K562 (cell line): Measurements from ENCODE around the gene SSR2. TPM values are rescaled to one million over a fixed set of nuclear protein-coding genes. Genes with fewer than 3 reads are reported as not detected.

Source experiments
- ATAC-seq: fragments of 200-7000 bp; cut with Tn5 transposase; 3 replicates; pipeline ENCODE4 v1.9.1; 2020; ENCODE audit warnings: moderate library complexity
- BruUV-seq: library from RNA; stranded (reverse); fragments of 400-500 nt; replicated peaks from 2 replicates; lab custom pipeline; 2021; lab: Mats Ljungman, UMichigan
- CTCF ChIA-PET: fragments of 300-600 bp; formaldehyde crosslinking; extraction: SDS; loops from one replicate; lab custom pipeline; 2021; ENCODE audit warnings: low intra/inter-chr PET ratio; lab: Yijun Ruan, JAX
- POLR2A ChIA-PET: fragments of 300-600, 350-650 bp; sonication (Branson Sonifier 250); formaldehyde crosslinking; extraction: SDS; loops from one replicate; lab custom pipeline; 2021; ENCODE audit warnings: antibody characterized with exemption, inconsistent platforms; lab: Yijun Ruan, JAX
- DNase-seq, 4 experiments: peaks; one replicate each; pipeline versions ENCODE4 v3.0.0 to v3.0.0-alpha.2; 2011 to 2018; ENCODE audit warnings: low spot score in 3 of 4, mixed read lengths in 3 of 4; ENCODE audit errors: extremely low read depth in 1 of 4
- FAIRE-seq: peaks from 2 replicates; lab custom pipeline; 2011; peaks lifted over from hg19 to GRCh38; lab: Jason Lieb, UNC
- H2AFZ ChIP-seq: 2 replicates; pipeline ENCODE4 v1.6.0; 2011; ENCODE audit warnings: low read depth, low read length, control low read depth, inconsistent platforms
- H3K27ac ChIP-seq: fragments of 200-600 bp; 3 replicates; pipeline ENCODE4 v1.8.0; 2011; ENCODE audit warnings: low read depth, mild to moderate bottlenecking, control low read depth, inconsistent platforms, low read length, moderate library complexity, mixed read lengths; ENCODE audit errors: extremely low read depth
- H3K27me3 ChIP-seq, 2 experiments: fragments of 300-600 bp in 1 of 2; 2 replicates in 1 of 2; 3 replicates in 1 of 2; pipeline versions ENCODE4 v1.6.0 to v1.8.0; 2011; ENCODE audit warnings: inconsistent platforms in 2 of 2, low read length in 2 of 2, mild to moderate bottlenecking in 1 of 2, mixed read lengths in 1 of 2, moderate library complexity in 1 of 2; ENCODE audit not compliant: control insufficient read depth in 2 of 2, insufficient read depth in 2 of 2
- H3K36me3 ChIP-seq: fragments of 300-600 bp; 3 replicates; pipeline ENCODE4 v1.8.0; 2011; ENCODE audit warnings: mild to moderate bottlenecking, low read length, inconsistent platforms; ENCODE audit not compliant: control insufficient read depth, insufficient read depth
- H3K4me1 ChIP-seq, 2 experiments: fragments of 200-600 bp in 1 of 2; replicated peaks in 1 of 2; 2 replicates in 1 of 2; 3 replicates in 1 of 2; pipeline versions ENCODE4 v1.5.1 to v1.8.0; 2011; ENCODE audit warnings: inconsistent platforms in 2 of 2, low read length in 2 of 2, mild to moderate bottlenecking in 1 of 2, mixed read lengths in 1 of 2, moderate library complexity in 1 of 2; ENCODE audit not compliant: control insufficient read depth in 2 of 2, insufficient read depth in 2 of 2
- H3K4me2 ChIP-seq: 2 replicates; pipeline ENCODE4 v1.6.1; 2011; ENCODE audit warnings: low read length, control low read depth, inconsistent platforms, mixed read lengths; ENCODE audit not compliant: insufficient read depth
- H3K4me3 ChIP-seq: fragments of 200-600 bp; sonication (generic), shearing (Covaris generic); 2 replicates; pipeline ENCODE4 v1.5.1; 2016; ENCODE audit warnings: control low read depth, inconsistent platforms
- H3K79me2 ChIP-seq: fragments of 200-600 bp; 3 replicates; pipeline ENCODE4 v1.8.0; 2011; ENCODE audit warnings: low read length, inconsistent platforms; ENCODE audit not compliant: control insufficient read depth, insufficient read depth
- H3K9ac ChIP-seq, 2 experiments: 2 replicates each; pipeline versions ENCODE4 v1.6.0 to v1.6.1; 2011; ENCODE audit warnings: low read depth in 2 of 2, low read length in 2 of 2, control low read depth in 1 of 2, inconsistent platforms in 1 of 2, mild to moderate bottlenecking in 1 of 2, mixed read lengths in 1 of 2; ENCODE audit not compliant: insufficient read depth in 1 of 2
- H3K9me1 ChIP-seq: one replicate; pipeline ENCODE4 v1.6.0; 2011; ENCODE audit warnings: inconsistent platforms, mild to moderate bottlenecking, low read length, moderate library complexity; ENCODE audit not compliant: control insufficient read depth, insufficient read depth
- H3K9me3 ChIP-seq: replicated peaks from 2 replicates; pipeline ENCODE4 v1.5.1; 2011; ENCODE audit warnings: low read depth, low read length, inconsistent platforms; ENCODE audit not compliant: control insufficient read depth, insufficient read depth
- H4K20me1 ChIP-seq: replicated peaks from 2 replicates; pipeline ENCODE4 v1.6.1; 2011; ENCODE audit warnings: low read length, inconsistent platforms, mixed read lengths; ENCODE audit not compliant: control insufficient read depth, insufficient read depth
- ARID2 ChIP-seq: fragments of 450-650 bp; IDR thresholded peaks from 2 replicates; pipeline ENCODE4 v1.6.1; 2017; ENCODE audit warnings: antibody characterized with exemption, mild to moderate bottlenecking
- CC2D1A ChIP-seq: fragments of 450-650 bp; IDR thresholded peaks from 2 replicates; pipeline ENCODE4 v1.6.1; 2017; ENCODE audit warnings: mild to moderate bottlenecking
- CTCF ChIP-seq, 3 experiments: IDR thresholded peaks in 2 of 3; conservative IDR thresholded peaks in 1 of 3; 2 replicates each; pipeline ENCODE4 v1.5.1; 2011 to 2012; ENCODE audit warnings: low read length in 3 of 3, mild to moderate bottlenecking in 3 of 3, control low read depth in 2 of 3, improper control_type of control experiment in 1 of 3, inconsistent platforms in 1 of 3, low read depth in 1 of 3, mixed read lengths in 1 of 3, moderate library complexity in 1 of 3; ENCODE audit not compliant: insufficient read depth in 2 of 3
- DNMT1 ChIP-seq: fragments of 450-650 bp; IDR thresholded peaks from 2 replicates; pipeline ENCODE4 v1.6.1; 2016; ENCODE audit warnings: antibody characterized with exemption, mild to moderate bottlenecking
- FOXJ2 ChIP-seq: fragments of 200-800 bp; sonication (Bioruptor generic); IDR thresholded peaks from 2 replicates; pipeline ENCODE4 v1.6.1; 2016; ENCODE audit warnings: missing genetic modification characterization, missing compliant biosample characterization
- FOXP1 ChIP-seq: sonication (generic); formaldehyde crosslinking; IDR thresholded peaks from 2 replicates; pipeline ENCODE4 v1.8.0; 2022; ENCODE audit warnings: mild to moderate bottlenecking, missing genetic modification reagents
- L3MBTL2 ChIP-seq: fragments of 450-650 bp; IDR thresholded peaks from 2 replicates; pipeline ENCODE4 v1.6.1; 2016; ENCODE audit warnings: mild to moderate bottlenecking, moderate library complexity
- LCOR ChIP-seq: sonication (generic); formaldehyde crosslinking; IDR thresholded peaks from 2 replicates; pipeline ENCODE4 v1.8.0; 2022; ENCODE audit warnings: mild to moderate bottlenecking, missing genetic modification reagents
- MAFK ChIP-seq: IDR thresholded peaks from 2 replicates; pipeline ENCODE4 v1.6.1; 2011; ENCODE audit warnings: low read length, improper control_type of control experiment
- MAX ChIP-seq: sonication (generic); formaldehyde crosslinking; IDR thresholded peaks from 2 replicates; pipeline ENCODE4 v1.9.0; 2022; ENCODE audit warnings: mild to moderate bottlenecking, missing genetic modification reagents
- MYNN ChIP-seq, 2 experiments: sonication (generic); formaldehyde crosslinking in 1 of 2; IDR thresholded peaks; 2 replicates each; pipeline versions ENCODE4 v1.5.0 to v1.6.1; 2016 to 2020; ENCODE audit warnings: antibody characterized with exemption in 1 of 2, missing genetic modification reagents in 1 of 2
- NFIC ChIP-seq: fragments of 450-650 bp; IDR thresholded peaks from 2 replicates; pipeline ENCODE4 v1.6.1; 2017; ENCODE audit warnings: mild to moderate bottlenecking, inconsistent platforms
- RAD21 ChIP-seq, 2 experiments: fragments of 250-450 bp in 1 of 2; fragments of 450-650 bp in 1 of 2; sonication (Bioruptor Pico) in 1 of 2; formaldehyde crosslinking in 1 of 2; IDR thresholded peaks in 1 of 2; conservative IDR thresholded peaks in 1 of 2; 2 replicates each; pipeline versions ENCODE4 v1.4.0 to v1.8.0; 2020 to 2022; ENCODE audit warnings: mild to moderate bottlenecking in 2 of 2, moderate library complexity in 1 of 2
- RB1 ChIP-seq: fragments of 450-650 bp; IDR thresholded peaks from 2 replicates; pipeline ENCODE4 v1.6.1; 2017; ENCODE audit warnings: low read depth, mild to moderate bottlenecking
- RCOR1 ChIP-seq, 2 experiments: IDR thresholded peaks; 2 replicates each; pipeline ENCODE4 v1.6.1; 2012; ENCODE audit warnings: low read depth in 2 of 2, low read length in 2 of 2, borderline replicate concordance in 1 of 2, improper control_type of control experiment in 1 of 2
- SMC3 ChIP-seq: conservative IDR thresholded peaks from 2 replicates; pipeline ENCODE4 v1.6.1; 2011; ENCODE audit warnings: low read depth, low read length, improper control_type of control experiment; ENCODE audit not compliant: insufficient read depth
- SRSF1 ChIP-seq: fragments of 200-400 bp; formaldehyde crosslinking; IDR thresholded peaks from 2 replicates; pipeline ENCODE4 v1.6.1; 2017; ENCODE audit warnings: mild to moderate bottlenecking, low read depth, low read length, moderate library complexity
- XRCC5 ChIP-seq: fragments of 200-400 bp; formaldehyde crosslinking; IDR thresholded peaks from 2 replicates; pipeline ENCODE4 v1.6.1; 2017; ENCODE audit warnings: low read depth, mild to moderate bottlenecking, low read length
- ZC3H4 ChIP-seq: sonication (generic); formaldehyde crosslinking; IDR thresholded peaks from 2 replicates; pipeline ENCODE4 v1.9.0; 2021; ENCODE audit warnings: missing genetic modification reagents, borderline replicate concordance
- ZNF764 ChIP-seq: fragments of 250-450 bp; sonication (Bioruptor Pico); IDR thresholded peaks from 2 replicates; pipeline ENCODE4 v1.4.0; 2020; ENCODE audit warnings: low read depth, mild to moderate bottlenecking, moderate library complexity
- WGBS: fragments of 100-300 bp; shearing (Covaris generic); methylation state at CpG from one replicate; pipeline ENCODE4 v1.1.6; 2016; ENCODE audit warnings: low coverage, mixed read lengths; ENCODE audit not compliant: insufficient coverage; ENCODE audit errors: missing lambda C conversion rate; 5-methylcytosine and 5-hydroxymethylcytosine counted together
- in situ Hi-C: fragments of 300-500 bp; cut with MboI; formaldehyde crosslinking; loops from 4 replicates; pipeline ENCODE4 v1.15.0; 2018; ENCODE audit warnings: inconsistent platforms, mixed read lengths
- intact Hi-C: fragments of 100-400 bp; cut with micrococcal nuclease; formaldehyde crosslinking; loops from 2 replicates; pipeline ENCODE4 v1.14.2; 2022
- polyA plus RNA-seq, 8 experiments: library from polyadenylated mRNA; depleted of rRNA in 4 of 8; stranded (reverse) in 5 of 8; unstranded in 3 of 8; fragments of >200 nt; fragmentation: Nextera tagmentation in 2 of 8; fragmentation: Illumina TruSeq in 1 of 8; extraction: Ambion mirVana in 2 of 8; extraction: Trizol in 1 of 8; gene quantifications; 2 replicates each; pipeline versions ENCODE4 v1.2.1 to v1.2.3, GENCODE V29; 2011 to 2014; ENCODE audit warnings: inconsistent platforms in 1 of 8, missing spikeins in 1 of 8
- total RNA-seq, 7 experiments: library from RNA; depleted of rRNA in 6 of 7; stranded (reverse); fragments of >200 nt in 6 of 7; fragmentation: Illumina TruSeq in 2 of 7; extraction: Trizol in 2 of 7; gene quantifications; 2 replicates each; pipeline versions ENCODE4 v1.2.1 to v1.2.3, GENCODE V29; 2011 to 2021; ENCODE audit warnings: low replicate concordance in 1 of 7

SSR2 gene
- total and polyA plus RNA-seq, 9 of the 15 experiments (the other 6 are each of a cell fraction or from before 2014, with no cell fraction given), result 161 to 411 (median 240) TPM

GRCh38 chr1:155989242-155990004 is 31.3 kb downstream of the SSR2 start:
- no TSS peak for BruUV-seq
- no peaks in the 10 kb centered on the region for H3K9me1 ChIP-seq
- no peaks in the 10 kb centered on the region for H3K79me2 ChIP-seq
- CTCF ChIA-PET, result interaction anchor here (0.7 to 3.5 kb wide), 3 partner anchors 51 to 128 kb away, joined by 3 to 42 read pairs (median 5); partner anchors contain the start of gene KHDC4
- H3K9ac ChIP-seq, result peak overlapping the region in 1 of 2 experiments; percentile 14; a peak in 1 of 4 replicates
- in situ Hi-C loops, result no loop called here
- 42% methylated on average over 9 of the region's 9 CpGs for whole genome bisulfite sequencing
- H3K27ac ChIP-seq, result no peak overlapping the region
- H3K4me2 ChIP-seq, result no peak overlapping the region
- peak; percentile 69 to 76 (median 72) for DNase-seq
- POLR2A ChIA-PET, result interaction anchor here (0.6 to 1.7 kb wide), 10 partner anchors 8 to 447 kb away, joined by 3 to 6 read pairs (median 4); no protein-coding TSS in a partner anchor
- no peak overlapping the region; the same call in 1 of the 2 replicates for H2AFZ ChIP-seq
- intact Hi-C loops, result loop anchor here (1.0 to 5.0 kb wide), 2 partner anchors 51 to 257 kb away; no protein-coding TSS in a partner anchor
- H3K27me3 ChIP-seq, result no peaks in the 10 kb centered on the region
- peak; percentile 95 for ATAC-seq
- no peaks in the 10 kb centered on the region for H3K36me3 ChIP-seq
- peaks cover 2 to 7% of the 10 kb centered on the region in 2 experiments; a peak in 4 of 5 replicates for H3K4me1 ChIP-seq
- H4K20me1 ChIP-seq, result no peaks in the 10 kb centered on the region
- FAIRE-seq, result peak; percentile 92
- no peak overlapping the region for H3K4me3 ChIP-seq
- no peaks in the 10 kb centered on the region for H3K9me3 ChIP-seq
- 0 out of 2 replicates have a peak, but pooled peaks have one; percentile 2 for TF ChIP-seq MAFK
- TF ChIP-seq ZC3H4 (CRISPR knock-in tag), result peak; percentile 64; the same call in 1 of the 2 replicates
- peak; percentile 71; the same call in 1 of the 2 replicates for TF ChIP-seq ARID2
- no peak for TF ChIP-seq L3MBTL2
- TF ChIP-seq ZNF764 (CRISPR knock-in tag), result no peak
- peak; percentile 97 for TF ChIP-seq SMC3
- 0 out of 2 replicates have a peak, but pooled peaks have one; percentile 14 for TF ChIP-seq FOXP1
- TF ChIP-seq RAD21 (CRISPR knock-in tag; conservative IDR thresholded peaks at IDR 0.05 in 1 of 2, IDR thresholded peaks at IDR 0.05 in 1 of 2), result peak; percentile 94 to 96
- TF ChIP-seq MAX, result peak; percentile 37; the same call in 1 of the 2 replicates
- peak; percentile 65; the same call in 1 of the 2 replicates for TF ChIP-seq RB1
- peak; percentile 92 to 97 (median 95) for TF ChIP-seq CTCF (IDR thresholded peaks at IDR 0.05 in 2 of 3, conservative IDR thresholded peaks at IDR 0.05 in 1 of 3; ENCODE audit: insufficient read depth in 2 of 3, low read depth in 1 of 3, low read length in 3 of 3)
- no peak for TF ChIP-seq FOXJ2
- TF ChIP-seq NFIC, result no peak
- peak; percentile 67; the same call in 1 of the 2 replicates for TF ChIP-seq MYNN (IDR thresholded peaks at IDR 0.05)
- no peak for TF ChIP-seq MYNN (CRISPR knock-in tag; IDR thresholded peaks at IDR 0.05)
- no peak for TF ChIP-seq LCOR
- TF ChIP-seq XRCC5, result peak; percentile 68; the same call in 1 of the 2 replicates
- TF ChIP-seq DNMT1, result no peak
- TF ChIP-seq SRSF1, result no peak
- TF ChIP-seq RCOR1 (IDR thresholded peaks at IDR 0.05; ENCODE audit: borderline replicate concordance in 1 of 2, low read depth in 2 of 2, low read length in 2 of 2), result 0 out of 4 replicates have a peak, but pooled peaks of 1 of the 2 experiments have one; percentile 24
- peak; percentile 86 for TF ChIP-seq CC2D1A
